ENCODE measurements around the gene OTOG.

- TF ChIP-seq EZH2phosphoT487 (IDR thresholded peaks at IDR 0.05; ENCODE audit: borderline replicate concordance), result no peak
- TF ChIP-seq CTCF (conservative IDR thresholded peaks at IDR 0.05; ENCODE audit: low read length), result no peak
Observed at GRCh38 chr11:17512101-17512500, 35.0 kb upstream of the OTOG start.
